Mucosa of stomach (tissue), 1 donor: Measurements from ENCODE around the gene ZDHHC13.

ENCODE experiments used
- H3K27me3 ChIP-seq: one replicate; pipeline ENCODE4 v1.7.0; 2013; ENCODE audit warnings: mild to moderate bottlenecking, low read length; ENCODE audit not compliant: control insufficient read depth, insufficient read depth
- H3K36me3 ChIP-seq: one replicate; pipeline ENCODE4 v1.7.0; 2013; ENCODE audit warnings: low read length; ENCODE audit not compliant: control insufficient read depth, insufficient read depth
- H3K4me1 ChIP-seq: one replicate; pipeline ENCODE4 v1.7.0; 2013; ENCODE audit warnings: mild to moderate bottlenecking, low read length; ENCODE audit not compliant: control insufficient read depth, insufficient read depth
- H3K4me3 ChIP-seq: one replicate; pipeline ENCODE4 v1.7.0; 2013; ENCODE audit warnings: low read length
- H3K9ac ChIP-seq: one replicate; pipeline ENCODE4 v1.7.0; 2013; ENCODE audit warnings: mild to moderate bottlenecking, low read length, moderate library complexity
- H3K9me3 ChIP-seq: one replicate; pipeline ENCODE4 v1.7.0; 2013; ENCODE audit warnings: mild to moderate bottlenecking, low read length, moderate library complexity; ENCODE audit not compliant: control insufficient read depth
- donor health status: Pancreatic carcinoma.

ZDHHC13 gene

GRCh38 chr11:19220903-19221724 lies 104.1 kb downstream of the ZDHHC13 start:
- no peak overlapping the region for H3K9ac ChIP-seq
- no peak overlapping the region for H3K4me3 ChIP-seq
- H3K27me3 ChIP-seq: peaks cover 7% of the 10 kb centered on the region
- H3K36me3 ChIP-seq: no peaks in the 10 kb centered on the region
- no peaks in the 10 kb centered on the region for H3K9me3 ChIP-seq
- peaks cover 17% of the 10 kb centered on the region for H3K4me1 ChIP-seq

DNA sequence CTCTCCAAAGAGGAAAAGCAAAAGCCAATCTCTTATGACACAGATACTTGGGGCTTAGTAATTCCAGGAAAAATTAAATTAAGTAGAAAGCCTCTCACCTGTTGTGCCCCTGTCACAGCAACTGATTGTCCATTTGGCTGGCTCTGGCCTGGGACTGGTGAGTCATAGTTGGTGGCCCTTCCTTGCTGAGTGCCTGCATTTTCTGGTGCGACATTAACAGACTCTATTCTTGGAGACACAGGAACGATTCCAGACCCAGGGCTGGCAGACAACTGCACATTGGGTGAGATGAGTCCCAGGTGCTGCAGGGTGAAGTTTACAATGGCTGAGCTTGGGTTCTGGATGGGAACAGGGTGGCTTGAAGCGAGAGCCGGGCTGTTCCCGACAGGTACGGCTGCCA lies 108.2 kb downstream of the ZDHHC13 start:
- H3K27me3 ChIP-seq: no peaks in the 10 kb centered on the region
- H3K9ac ChIP-seq: no peak overlapping the region
- H3K36me3 ChIP-seq: no peaks in the 10 kb centered on the region
- H3K9me3 ChIP-seq: no peaks in the 10 kb centered on the region
- H3K4me3 ChIP-seq: no peak overlapping the region
- H3K4me1 ChIP-seq: peaks cover 13% of the 10 kb centered on the region

DNA sequence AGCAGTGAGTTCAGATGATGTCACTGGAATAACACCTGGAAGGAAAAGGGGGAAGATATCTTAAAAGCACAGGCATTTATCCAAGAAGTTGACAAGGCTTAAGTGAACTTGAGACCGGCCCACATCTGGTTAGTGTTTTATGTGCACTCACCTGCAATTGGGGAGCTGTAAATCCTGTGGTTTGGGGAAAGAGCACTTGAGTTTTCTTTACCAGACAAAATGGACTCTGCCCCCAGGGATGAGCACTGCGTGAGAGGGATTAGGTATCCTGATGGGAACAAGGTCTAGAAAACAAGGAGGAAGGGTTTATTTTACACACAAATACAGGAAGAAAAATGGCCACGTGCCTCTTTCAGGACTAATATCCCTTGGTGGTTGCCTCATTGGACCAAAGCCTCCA lies 108.6 kb downstream of the ZDHHC13 start:
- Histone ChIP-seq H3K9me3 (no peaks in the 10 kb centered on the region), H3K4me3 (no peak overlapping the region), H3K9ac (no peak overlapping the region), H3K27me3 (no peaks in the 10 kb centered on the region), H3K4me1 (peaks cover 13% of the 10 kb centered on the region), H3K36me3 (no peaks in the 10 kb centered on the region)
